ENCODE data around the gene NT5M.

NT5M gene

GRCh38 chr17:17343896-17344506 lies 40.8 kb downstream of the NT5M start:
- no peak for DNase-seq (ENCODE audit: low read depth)

DNA sequence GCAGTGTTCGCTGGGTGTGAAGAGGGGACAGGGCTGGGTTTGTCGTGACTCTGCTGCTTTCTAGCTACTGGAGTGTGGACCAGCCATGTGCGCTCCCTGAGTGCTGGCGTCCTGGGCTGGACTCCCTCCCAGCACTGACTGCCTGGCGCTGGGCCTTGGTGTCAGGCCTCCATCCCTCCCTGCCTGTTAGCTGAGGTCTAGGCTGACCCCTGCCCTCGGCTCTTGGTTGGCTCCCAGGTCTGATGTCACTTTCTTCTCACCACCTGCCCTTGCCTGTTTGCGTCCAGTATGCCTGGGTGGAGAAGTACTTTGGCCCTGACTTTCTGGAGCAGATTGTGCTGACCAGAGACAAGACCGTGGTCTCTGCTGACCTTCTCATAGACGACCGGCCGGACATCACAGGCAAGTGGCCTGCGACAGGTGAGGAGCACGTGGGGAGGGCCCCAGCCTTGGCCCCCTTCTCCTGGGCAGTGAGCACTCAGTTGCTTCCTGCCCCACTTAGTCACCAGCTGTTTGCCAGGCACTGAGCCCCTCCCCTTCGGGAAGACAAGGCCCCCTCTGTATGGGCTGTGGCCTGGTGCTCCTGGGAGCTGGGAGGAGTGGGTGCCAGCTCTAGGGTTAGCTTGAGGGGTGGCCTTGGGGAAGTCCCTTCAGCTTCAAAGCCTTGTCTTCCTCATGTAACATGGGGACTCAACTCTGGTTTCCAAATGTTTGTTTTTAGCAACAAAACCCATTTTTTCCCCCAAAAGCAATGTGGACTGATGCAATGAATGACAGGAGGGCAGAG lies 41.5 kb downstream of the NT5M start:
- no peak for DNase-seq (ENCODE audit: low read depth)

DNA sequence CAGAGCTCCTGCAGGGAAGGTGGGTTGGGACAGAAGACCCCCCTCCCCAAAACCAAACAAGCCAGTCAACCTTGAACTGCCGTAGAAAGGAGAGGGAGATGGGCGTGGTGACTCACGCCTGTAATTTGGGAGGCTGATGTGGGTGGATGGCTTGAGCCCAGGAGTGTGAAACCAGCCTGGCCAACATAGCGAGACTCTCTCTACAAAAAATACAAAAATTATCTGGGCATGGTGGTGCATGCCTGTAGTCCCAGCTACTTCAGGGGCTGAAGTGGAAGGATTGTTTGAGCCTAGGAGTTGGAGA lies 42.1 kb downstream of the NT5M start:
- DNase-seq (ENCODE audit: low read depth), result no peak

GRCh38 chr17:17345686-17346427 lies 42.7 kb downstream of the NT5M start:
- no peak for DNase-seq (ENCODE audit: low read depth)

DNA sequence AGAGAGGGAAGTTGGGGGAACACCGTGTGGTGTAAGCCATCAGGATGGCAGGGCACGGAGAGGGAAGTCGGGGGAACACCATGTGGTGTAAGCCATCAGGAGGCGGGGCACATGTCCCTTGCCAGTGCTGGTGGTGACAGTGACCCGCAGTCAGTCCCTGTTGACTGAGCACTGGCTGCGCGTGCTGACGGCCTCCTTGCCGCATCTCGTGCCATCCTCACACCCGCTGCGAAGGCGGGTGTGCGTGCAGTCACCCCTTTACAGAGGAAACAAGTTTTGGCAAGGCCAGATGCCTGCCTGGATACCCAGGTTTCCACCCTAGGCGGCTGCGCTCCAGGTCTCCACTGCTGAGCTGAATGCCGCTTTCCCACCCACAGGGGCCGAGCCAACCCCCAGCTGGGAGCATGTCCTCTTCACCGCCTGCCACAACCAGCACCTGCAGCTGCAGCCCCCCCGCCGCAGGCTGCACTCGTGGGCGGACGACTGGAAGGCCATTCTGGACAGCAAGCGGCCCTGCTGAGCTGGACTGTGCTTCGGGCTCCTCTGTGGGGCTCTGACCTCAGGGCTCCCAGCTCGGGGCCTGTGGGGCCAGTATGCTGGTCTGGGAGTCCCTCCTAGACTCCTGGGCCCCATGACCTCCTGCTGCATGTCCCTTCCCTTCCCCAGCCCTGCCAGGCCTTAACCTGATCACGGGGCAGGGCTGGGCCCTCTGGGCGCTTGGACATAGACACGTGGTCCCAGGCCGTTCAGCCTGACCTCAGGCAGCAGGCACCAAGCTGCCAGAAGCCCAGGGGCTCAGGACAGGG lies 43.5 kb downstream of the NT5M start:
- no peak for DNase-seq (ENCODE audit: low read depth)

DNA sequence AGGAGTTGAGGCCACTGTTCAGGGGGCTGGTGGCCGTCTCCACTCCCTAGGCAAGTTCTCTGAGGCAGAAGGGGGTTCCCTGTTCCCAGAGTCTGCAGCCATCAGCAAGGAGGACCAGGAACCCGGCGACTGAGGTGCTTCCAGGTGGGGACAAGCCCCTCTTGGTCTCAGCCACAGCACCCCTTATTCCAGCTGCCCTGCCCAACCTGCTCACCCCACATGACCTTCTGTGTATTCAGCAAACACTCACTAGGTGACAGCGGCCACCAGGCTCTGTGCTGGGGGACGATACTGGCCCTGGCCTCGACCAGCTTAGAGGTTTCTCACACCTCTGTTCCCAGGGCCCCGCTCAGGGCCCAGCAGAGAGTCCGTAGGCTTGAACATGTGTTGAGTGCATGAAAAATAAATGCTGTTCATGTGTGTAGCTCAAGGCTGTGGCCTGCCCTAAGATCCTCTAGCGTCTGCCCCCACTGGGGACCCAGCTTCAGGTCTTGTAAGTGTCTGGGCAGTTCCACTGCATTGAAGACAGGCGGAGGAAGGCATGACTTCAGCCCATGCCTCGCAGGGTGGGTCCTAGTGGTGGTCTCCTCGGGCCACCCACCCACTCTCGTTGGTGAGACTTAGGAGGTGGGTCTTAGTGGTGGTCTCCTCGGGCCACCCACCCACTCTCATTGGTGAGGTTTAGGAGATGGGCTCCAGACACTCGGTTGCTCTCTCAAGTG lies 44.2 kb downstream of the NT5M start:
- no peak for DNase-seq (ENCODE audit: low read depth)

DNA sequence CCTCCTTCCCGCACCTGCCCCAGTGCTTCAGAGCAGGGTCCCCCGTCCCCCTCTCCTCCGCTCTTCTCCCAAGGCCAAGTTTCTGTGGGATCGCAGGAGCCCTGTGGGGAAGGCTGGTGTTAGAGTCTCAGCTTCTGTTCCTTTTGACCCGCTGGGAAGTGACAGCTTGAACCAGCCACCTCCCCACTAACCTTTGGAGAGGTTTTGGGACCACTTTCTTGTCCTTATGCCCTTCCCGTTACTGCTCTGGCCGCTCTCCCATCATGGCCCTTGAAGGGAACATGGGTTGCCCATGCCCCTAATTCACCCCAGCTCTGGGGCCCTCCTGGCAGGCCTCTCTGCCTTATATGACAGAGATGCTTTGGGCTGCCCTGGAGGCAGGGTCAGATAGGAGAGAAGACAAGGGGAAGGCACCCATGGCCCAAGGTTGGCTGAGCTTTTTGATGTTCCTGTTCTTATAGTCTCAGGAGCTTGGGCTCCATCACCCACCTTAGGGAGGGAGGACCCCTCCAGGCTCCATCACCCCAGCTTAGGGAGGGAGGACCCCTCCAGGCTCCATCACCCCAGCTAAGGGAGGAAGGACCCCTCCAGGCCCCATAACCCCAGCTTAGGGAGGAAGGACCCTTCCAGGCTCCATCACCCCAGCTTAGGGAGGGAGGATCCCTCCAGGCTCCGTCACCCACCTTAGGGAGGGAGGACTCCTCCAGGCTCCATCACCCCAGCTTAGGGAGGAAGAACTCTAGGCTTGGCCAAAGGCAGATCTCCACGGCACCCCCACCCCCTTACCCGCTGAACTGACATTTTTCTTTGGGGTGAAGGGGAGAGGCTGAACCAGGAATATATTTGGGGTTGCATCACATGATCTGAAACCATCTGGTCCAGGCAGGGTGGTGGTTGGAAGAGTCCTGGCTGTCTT lies 45.0 kb downstream of the NT5M start:
- no peak for DNase-seq (ENCODE audit: low read depth)

DNA sequence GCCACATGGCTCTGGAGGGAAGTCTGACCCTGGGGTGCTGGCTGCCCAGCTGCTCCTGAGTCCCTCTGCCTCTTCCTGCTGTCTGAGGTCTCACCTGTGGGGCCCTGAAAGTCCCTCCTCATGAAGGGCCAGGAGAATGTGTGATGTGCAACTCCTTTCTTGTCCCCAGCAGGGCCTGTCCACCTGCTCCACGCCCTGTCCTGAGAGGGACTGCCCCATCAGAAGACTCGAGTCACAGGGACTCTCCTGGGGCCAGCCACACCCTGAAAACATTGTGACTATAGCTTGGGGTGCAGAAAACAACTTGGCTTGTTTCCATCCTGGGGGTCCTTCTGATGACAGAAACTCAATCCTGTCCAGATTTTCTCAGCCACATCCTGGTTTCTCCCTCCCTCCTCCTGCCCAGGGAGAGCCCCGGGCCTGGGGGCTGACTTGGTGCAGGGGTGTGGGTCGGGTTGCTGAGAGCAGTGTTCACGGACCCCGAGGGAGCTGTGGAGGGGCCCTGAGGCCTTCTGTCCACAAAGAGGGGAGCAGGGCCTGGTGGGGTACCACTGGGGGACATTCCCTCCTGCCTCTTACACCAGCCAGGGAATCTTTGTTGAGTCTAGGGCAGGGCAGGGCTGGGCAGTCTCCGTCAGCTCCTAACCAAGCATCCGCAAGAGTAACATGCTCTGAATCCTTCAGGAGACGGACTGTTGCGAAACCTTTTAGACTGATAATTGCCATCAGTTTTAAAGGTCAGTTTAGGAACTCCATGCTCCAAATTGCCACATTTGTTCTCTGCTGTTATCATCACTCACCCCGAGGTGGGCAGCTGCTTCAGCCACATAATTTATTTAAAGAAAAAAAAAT lies 45.9 kb downstream of the NT5M start:
- peak; percentile 26 for DNase-seq (ENCODE audit: low read depth)

- DNase-seq (ENCODE audit: low read depth), result no peak
These were observed 46.5 kb downstream of the NT5M start for GRCh38 chr17:17349724-17350106.

DNA sequence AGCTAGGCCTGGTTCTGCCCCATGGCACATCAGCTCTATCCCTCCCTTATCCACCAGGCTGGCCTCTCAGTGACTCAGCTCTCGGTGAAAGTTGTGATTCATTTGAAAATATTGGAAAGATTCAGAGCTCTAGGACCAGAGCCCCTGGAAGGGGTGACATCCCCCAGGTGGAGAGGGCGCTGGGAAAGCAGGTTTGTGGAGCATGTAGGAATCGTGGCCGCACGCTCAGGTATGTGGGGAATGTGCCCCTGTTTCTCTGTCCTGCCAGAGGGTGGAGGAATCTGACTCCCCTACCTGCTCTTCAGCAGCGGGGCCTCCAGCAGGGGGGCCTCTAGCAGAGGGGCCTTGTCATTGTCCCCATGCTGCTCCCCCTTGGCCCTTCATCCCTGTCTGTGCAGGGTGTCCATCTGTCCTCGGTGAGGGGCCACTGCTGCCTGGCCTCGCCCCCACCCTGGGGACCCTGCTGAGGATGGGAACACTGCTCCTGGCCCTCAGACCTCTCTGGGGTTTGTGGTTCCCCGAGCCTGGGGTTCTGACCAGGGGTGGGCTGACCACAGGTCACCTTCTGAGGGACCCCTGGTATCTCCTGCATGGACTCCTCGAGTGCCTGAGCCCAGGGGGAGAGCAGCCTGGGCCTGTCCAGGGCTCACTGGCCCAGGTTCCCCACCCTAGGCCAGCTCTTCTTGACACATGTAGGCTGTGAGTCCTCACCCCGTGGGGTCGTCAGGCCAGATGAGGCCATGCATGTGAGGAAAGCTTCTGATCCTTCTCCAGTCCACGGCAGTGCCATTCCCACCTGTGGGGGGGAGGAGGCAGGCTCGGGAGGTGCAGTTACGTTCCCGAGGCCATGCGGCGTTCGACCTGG lies 47.5 kb downstream of the NT5M start:
- DNase-seq (ENCODE audit: low read depth), result no peak

GRCh38 chr17:17351356-17351891 lies 48.3 kb downstream of the NT5M start:
- no peak for DNase-seq (ENCODE audit: low read depth)

DNA sequence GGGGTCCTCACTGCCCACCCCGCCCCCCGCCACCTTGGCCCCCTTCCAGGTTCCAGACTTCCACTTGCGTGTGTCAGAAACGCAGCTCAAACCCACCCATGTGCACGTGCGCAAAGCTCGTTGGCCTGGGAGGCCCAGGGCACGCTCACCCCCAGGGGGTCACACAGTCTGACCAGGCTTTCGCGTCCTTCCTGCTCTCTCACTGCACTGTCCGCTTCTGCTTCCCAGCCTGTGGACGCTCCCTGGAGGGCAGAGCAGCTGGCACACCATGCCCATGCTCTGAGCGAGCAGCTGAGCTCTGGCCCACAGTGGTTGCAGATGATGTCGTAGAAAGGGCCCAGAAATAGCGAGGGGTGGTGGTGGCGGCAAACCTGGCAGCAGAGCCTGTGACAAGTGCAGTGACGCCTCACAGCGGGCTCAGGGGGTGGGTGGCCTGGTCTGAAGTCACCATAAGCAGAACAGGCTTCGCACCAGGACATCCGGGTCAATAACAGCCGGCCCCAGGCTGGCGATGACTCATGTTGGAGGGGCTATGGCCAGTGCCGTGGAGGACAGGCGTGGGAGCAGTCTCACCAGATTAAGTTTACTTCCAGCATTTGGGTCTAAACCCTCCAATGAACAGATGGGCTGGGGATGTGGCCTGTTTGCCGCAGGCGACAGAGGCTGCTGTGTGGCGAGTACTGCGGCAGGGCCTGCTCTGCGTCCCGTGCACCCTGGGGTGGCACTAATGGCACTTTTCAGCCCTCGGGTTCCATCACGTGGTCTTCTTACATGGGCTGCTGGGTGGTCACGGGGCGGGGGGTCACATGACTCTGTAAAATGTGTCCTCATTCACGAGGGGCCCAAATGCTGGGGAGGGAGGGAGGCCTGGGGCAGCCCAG lies 49.0 kb downstream of the NT5M start:
- DNase-seq (ENCODE audit: low read depth), result peak; percentile 26

GRCh38 chr17:17352836-17353624 lies 49.9 kb downstream of the NT5M start:
- DNase-seq (ENCODE audit: low read depth), result no peak

DNA sequence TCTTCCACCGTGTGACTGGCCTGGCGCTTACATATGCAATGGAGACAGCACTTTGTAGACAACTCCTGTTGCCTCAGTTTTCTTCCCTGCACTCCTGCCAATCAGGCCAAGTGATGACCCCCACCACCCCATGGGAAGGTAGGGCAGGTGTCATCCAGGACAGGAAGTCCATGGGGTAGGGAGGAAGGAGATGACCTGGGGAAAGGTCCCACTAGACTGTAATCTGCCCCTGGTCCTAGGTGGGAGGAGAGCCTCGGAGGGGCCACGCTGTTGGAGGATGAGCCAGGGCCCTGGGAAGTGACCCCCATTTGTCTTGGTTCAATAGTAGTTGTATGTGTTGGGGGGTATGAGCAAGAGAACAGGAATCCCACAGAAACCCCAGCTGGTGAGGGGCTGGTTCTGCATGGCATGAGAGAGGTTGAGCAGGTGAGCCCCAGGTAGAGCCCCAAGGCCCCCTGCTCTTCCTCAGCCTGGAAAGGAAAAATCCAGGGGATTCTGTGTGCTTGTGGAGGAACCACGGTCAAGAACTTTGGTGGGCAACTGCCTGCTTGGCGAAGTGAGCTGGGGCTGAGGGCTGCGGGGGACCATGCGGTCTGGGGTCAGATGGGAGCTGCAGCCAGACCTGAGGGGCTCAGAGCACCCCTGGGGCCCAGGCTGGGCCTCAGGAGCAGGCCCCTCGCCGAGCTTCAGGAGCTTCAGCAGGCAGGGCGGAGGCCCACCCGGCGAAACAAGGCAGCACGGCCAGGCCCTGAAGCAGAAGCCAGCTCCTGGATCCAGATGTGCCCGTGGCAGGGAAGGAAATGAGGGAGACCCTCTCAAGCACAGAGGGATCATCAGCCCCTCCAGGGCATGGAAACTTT lies 50.7 kb downstream of the NT5M start:
- DNase-seq (ENCODE audit: low read depth), result no peak

DNA sequence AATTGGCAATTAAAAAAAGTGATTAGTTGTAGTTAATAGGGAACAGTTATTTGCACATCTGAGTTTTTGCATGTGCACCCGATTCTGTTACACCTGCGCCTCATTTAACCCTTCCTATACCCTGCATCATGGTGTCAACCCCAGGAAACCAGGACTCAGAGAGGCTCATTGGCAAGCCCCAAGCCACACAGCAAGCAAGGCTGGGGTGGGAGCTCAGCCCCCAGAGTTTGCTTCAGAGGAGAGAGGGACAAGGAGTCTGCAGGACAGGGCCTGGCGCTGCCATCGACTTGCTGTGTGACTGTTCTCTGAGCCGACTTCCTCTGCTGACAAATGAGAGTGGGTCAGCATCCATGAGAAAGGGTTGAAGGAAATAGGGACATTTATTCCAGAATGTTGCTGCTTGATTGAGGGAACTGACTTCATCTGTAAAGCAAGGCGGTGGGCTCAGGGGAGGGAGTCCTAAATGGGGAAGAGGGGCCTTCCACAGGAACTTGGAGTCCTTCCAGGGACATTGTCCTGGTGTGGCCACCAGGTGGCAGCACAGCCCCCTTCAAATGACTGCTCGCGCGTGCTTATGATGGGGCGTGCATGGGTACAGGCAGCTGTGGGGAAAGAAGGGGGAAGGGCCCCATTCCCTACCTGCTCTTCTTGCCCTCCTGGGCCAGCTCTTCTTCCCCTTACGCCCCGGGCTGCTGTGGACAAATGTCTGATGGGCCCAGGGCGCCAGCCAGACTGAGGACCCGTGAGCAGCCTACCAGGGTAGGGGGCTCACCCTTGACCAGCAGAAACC lies 51.6 kb downstream of the NT5M start:
- peak; percentile 43 for DNase-seq (ENCODE audit: low read depth)

Data from fibroblast of gingiva (primary cell).